H9 (cell line): Measurements from ENCODE around the gene DCUN1D2. TPM values are rescaled to one million over a fixed set of nuclear protein-coding genes. Genes with fewer than 3 reads are reported as not detected.

Source experiments
- DNase-seq: peaks from one replicate; pipeline ENCODE4 v3.0.0-alpha.2; 2017
- H2AFZ ChIP-seq: one replicate; pipeline ENCODE4 v1.6.1; 2013; ENCODE audit warnings: mild to moderate bottlenecking, low read length, control low read depth, moderate library complexity
- H2AK5ac ChIP-seq: 2 replicates; pipeline ENCODE4 v1.6.1; 2013; ENCODE audit warnings: low read length, control low read depth, mixed read lengths; ENCODE audit not compliant: insufficient read length
- H2BK120ac ChIP-seq: one replicate; pipeline ENCODE4 v1.6.1; 2013; ENCODE audit warnings: low read depth, mild to moderate bottlenecking, low read length, control low read depth, inconsistent platforms; ENCODE audit not compliant: poor library complexity, severe bottlenecking
- H2BK12ac ChIP-seq: 2 replicates; pipeline ENCODE4 v1.6.1; 2013; ENCODE audit warnings: low read length, control low read depth, mixed read lengths, low read depth; ENCODE audit not compliant: insufficient read length
- H2BK15ac ChIP-seq: 2 replicates; pipeline ENCODE4 v1.6.1; 2013; ENCODE audit warnings: low read depth, low read length, control low read depth
- H2BK20ac ChIP-seq: one replicate; pipeline ENCODE4 v1.6.1; 2013; ENCODE audit warnings: low read depth, mild to moderate bottlenecking, low read length, control low read depth, inconsistent platforms; ENCODE audit not compliant: poor library complexity, severe bottlenecking
- H2BK5ac ChIP-seq: 2 replicates; pipeline ENCODE4 v1.6.1; 2013; ENCODE audit warnings: low read length, control low read depth, mixed read lengths; ENCODE audit not compliant: insufficient read length
- H3K14ac ChIP-seq: 2 replicates; pipeline ENCODE4 v1.6.1; 2013; ENCODE audit warnings: low read length, control low read depth; ENCODE audit not compliant: insufficient read depth
- H3K18ac ChIP-seq: 2 replicates; pipeline ENCODE4 v1.6.1; 2013; ENCODE audit warnings: low read depth, mild to moderate bottlenecking, mixed read lengths, low read length, control low read depth; ENCODE audit not compliant: insufficient read length
- H3K23ac ChIP-seq: 2 replicates; pipeline ENCODE4 v1.6.1; 2013; ENCODE audit warnings: low read length, control low read depth, mixed read lengths, low read depth; ENCODE audit not compliant: insufficient read length
- H3K23me2 ChIP-seq: 2 replicates; pipeline ENCODE4 v1.6.1; 2013; ENCODE audit warnings: low read depth, mild to moderate bottlenecking, mixed read lengths, low read length, control low read depth; ENCODE audit not compliant: insufficient read length, poor library complexity, severe bottlenecking
- H3K27ac ChIP-seq: 2 replicates; pipeline ENCODE4 v1.5.1; 2013; ENCODE audit warnings: low read length, control low read depth, mixed read lengths, low read depth; ENCODE audit not compliant: insufficient read length
- H3K27me3 ChIP-seq: 2 replicates; pipeline ENCODE4 v1.6.1; 2013; ENCODE audit warnings: low read length, control low read depth, inconsistent platforms; ENCODE audit not compliant: insufficient read depth
- H3K4ac ChIP-seq: 2 replicates; pipeline ENCODE4 v1.6.1; 2013; ENCODE audit warnings: low read depth, mild to moderate bottlenecking, control low read depth, inconsistent platforms, low read length, moderate library complexity
- H3K4me1 ChIP-seq: 2 replicates; pipeline ENCODE4 v1.6.1; 2013; ENCODE audit warnings: low read length, control low read depth, inconsistent platforms; ENCODE audit not compliant: insufficient read depth
- H3K4me2 ChIP-seq: 2 replicates; pipeline ENCODE4 v1.6.1; 2013; ENCODE audit warnings: low read length, control low read depth, mixed read lengths; ENCODE audit not compliant: insufficient read length, insufficient read depth
- H3K56ac ChIP-seq: 2 replicates; pipeline ENCODE4 v1.6.1; 2013; ENCODE audit warnings: low read depth, mild to moderate bottlenecking, mixed read lengths, low read length, control low read depth; ENCODE audit not compliant: insufficient read length
- H3K79me1 ChIP-seq: 2 replicates; pipeline ENCODE4 v1.6.1; 2013; ENCODE audit warnings: low read depth, mild to moderate bottlenecking, moderate library complexity, low read length, control low read depth, inconsistent platforms; ENCODE audit not compliant: insufficient read depth, poor library complexity, severe bottlenecking
- H3K79me2 ChIP-seq: 2 replicates; pipeline ENCODE4 v1.6.1; 2013; ENCODE audit warnings: low read length, control low read depth, inconsistent platforms; ENCODE audit not compliant: insufficient read depth
- H3K9ac ChIP-seq: 2 replicates; pipeline ENCODE4 v1.6.1; 2013; ENCODE audit warnings: low read length, control low read depth, mixed read lengths; ENCODE audit not compliant: insufficient read length; ENCODE audit errors: extremely low read depth
- H3K9me3 ChIP-seq: one replicate; pipeline ENCODE4 v1.6.1; 2013; ENCODE audit warnings: low read depth, low read length, inconsistent platforms; ENCODE audit not compliant: control insufficient read depth
- H3T11ph ChIP-seq: one replicate; pipeline ENCODE4 v1.6.1; 2013; ENCODE audit warnings: mild to moderate bottlenecking, low read length, control low read depth, inconsistent platforms
- H4K20me1 ChIP-seq: one replicate; pipeline ENCODE4 v1.6.1; 2013; ENCODE audit not compliant: control insufficient read depth, insufficient read length, insufficient read depth
- H4K5ac ChIP-seq: 2 replicates; pipeline ENCODE4 v1.6.1; 2013; ENCODE audit warnings: low read depth, mild to moderate bottlenecking, mixed read lengths, low read length, control low read depth; ENCODE audit not compliant: insufficient read length
- H4K8ac ChIP-seq: replicated peaks from 2 replicates; pipeline ENCODE4 v1.6.1; 2013; ENCODE audit warnings: low read length, control low read depth, mixed read lengths, low read depth; ENCODE audit not compliant: insufficient read length
- H4K91ac ChIP-seq: 2 replicates; pipeline ENCODE4 v1.6.1; 2013; ENCODE audit warnings: low read depth, mild to moderate bottlenecking, moderate library complexity, mixed read lengths, low read length, control low read depth; ENCODE audit not compliant: insufficient read length
- H3K27ac Mint-ChIP-seq, 3 experiments: 2 replicates in 2 of 3; 3 replicates in 1 of 3; pipeline ENCODE4 v1.8.0; 2020 to 2021; ENCODE audit warnings: mixed read lengths in 3 of 3, mild to moderate bottlenecking in 1 of 3, moderate library complexity in 1 of 3
- H3K27me3 Mint-ChIP-seq: 2 replicates; pipeline ENCODE4 v1.8.0; 2021; ENCODE audit warnings: low read depth, mild to moderate bottlenecking, moderate library complexity, mixed read lengths
- H3K36me3 Mint-ChIP-seq, 3 experiments: 2 replicates in 2 of 3; 3 replicates in 1 of 3; pipeline ENCODE4 v1.8.0; 2020 to 2021; ENCODE audit warnings: low read depth in 3 of 3, mixed read lengths in 3 of 3; ENCODE audit not compliant: insufficient read depth in 1 of 3
- H3K4me1 Mint-ChIP-seq, 2 experiments: 2 replicates each; pipeline ENCODE4 v1.8.0; 2020; ENCODE audit warnings: mixed read lengths in 2 of 2
- H3K4me3 Mint-ChIP-seq, 2 experiments: 2 replicates in 1 of 2; 3 replicates in 1 of 2; pipeline ENCODE4 v1.8.0; 2020 to 2021; ENCODE audit warnings: mild to moderate bottlenecking in 2 of 2, mixed read lengths in 2 of 2, moderate library complexity in 1 of 2
- H3K9me3 Mint-ChIP-seq, 2 experiments: 2 replicates in 1 of 2; 3 replicates in 1 of 2; pipeline ENCODE4 v1.8.0; 2020; ENCODE audit warnings: mild to moderate bottlenecking in 2 of 2, mixed read lengths in 2 of 2, moderate library complexity in 1 of 2
- CTCF ChIP-seq: fragments of 200-600 bp; sonication (generic); conservative IDR thresholded peaks from 3 replicates; pipeline ENCODE4 v1.8.0; 2021; ENCODE audit warnings: antibody characterized with exemption, mild to moderate bottlenecking
- WGBS: extraction: QIAGEN DNeasy Blood & Tissue Kit; methylation state at CpG from one replicate; pipeline ENCODE4 v1.1.7; 2013; ENCODE audit warnings: missing lambda C conversion rate, low lambda C conversion rate, mixed read lengths; ENCODE audit not compliant: insufficient read length; ENCODE audit errors: extremely low coverage; 5-methylcytosine and 5-hydroxymethylcytosine counted together
- total RNA-seq: library from RNA; stranded (reverse); gene quantifications from 2 replicates; pipeline ENCODE4 v1.2.1, GENCODE V29; 2021

DCUN1D2 gene
- total RNA-seq, 1 experiment from 2014 or later, result 36.8 TPM

- Histone ChIP-seq H3K4ac (no peak overlapping the region), H3T11ph (no peak overlapping the region), H3K56ac (no peak overlapping the region), H4K8ac (no peak overlapping the region), H2BK15ac (no peak overlapping the region), H4K5ac (no peak overlapping the region), H4K91ac (no peak overlapping the region), H3K79me1 (no peaks in the 10 kb centered on the region), H3K79me2 (no peaks in the 10 kb centered on the region), H2BK20ac (no peak overlapping the region), H3K23me2 (no peaks in the 10 kb centered on the region), H3K9me3 (no peaks in the 10 kb centered on the region), H2BK5ac (no peak overlapping the region), H3K4me2 (no peak overlapping the region), H3K9ac (no peak overlapping the region), H3K4me1 (no peaks in the 10 kb centered on the region), H4K20me1 (no peaks in the 10 kb centered on the region), H3K27me3 (no peaks in the 10 kb centered on the region), H2BK120ac (no peak overlapping the region), H2BK12ac (no peak overlapping the region), H3K14ac (no peak overlapping the region), H3K18ac (no peak overlapping the region), H3K23ac (no peak overlapping the region), H2AFZ (no peak overlapping the region), H3K27ac (no peak overlapping the region), H2AK5ac (no peak overlapping the region)
- Mint-ChIP-seq H3K27me3 (no peaks in the 10 kb centered on the region), H3K9me3 (no peaks in the 10 kb centered on the region), H3K36me3 (peaks cover 20 to 48% (median 38%) of the 10 kb centered on the region in 3 experiments; a peak in 6 of 7 replicates), H3K27ac (peak overlapping the region; percentile 12 to 59 (median 58); a peak in 6 of 7 replicates), H3K4me1 (no peaks in the 10 kb centered on the region), H3K4me3 (no peak overlapping the region)
- peak; percentile 21 for DNase-seq
- WGBS, result no CpG with 5 or more reads among the region's 16 CpGs
- TF ChIP-seq CTCF, result no peak
Observed at GRCh38 chr13:113532156-113532806, 41.8 kb upstream of the DCUN1D2 start.
